Measurements from ENCODE around the gene RAB8A.

Gene RAB8A

GRCh38 chr19:16074488-16075365 lies 37.0 kb upstream of the RAB8A start:
- H3K4me3 ChIP-seq (ENCODE audit: low read length) = no peak overlapping the region

GRCh38 chr19:16075430-16076153 lies 36.1 kb upstream of the RAB8A start:
- no peak for TF ChIP-seq CTCF (conservative IDR thresholded peaks at IDR 0.05; ENCODE audit: low read length)
- no peak for DNase-seq (ENCODE audit: low read depth)
- peak overlapping the region; percentile 72 for H3K4me3 ChIP-seq (ENCODE audit: low read length)

More at GRCh38 chr19:16074488-16075365, 37.0 kb upstream of the RAB8A start:
- TF ChIP-seq CTCF (conservative IDR thresholded peaks at IDR 0.05; ENCODE audit: low read length) = no peak
- no peak for DNase-seq (ENCODE audit: low read depth)

GRCh38 chr19:16076154-16076957 lies 35.3 kb upstream of the RAB8A start, which contains the start of gene TPM4:
TSS of gene TPM4 (plus strand) at chr19:16076495. CDS start at chr19:16076566, 71 bp downstream.
- TF ChIP-seq CTCF (conservative IDR thresholded peaks at IDR 0.05; ENCODE audit: low read length) = no peak
- peak within 1 kb of the TSS; percentile 99 for H3K4me3 ChIP-seq (ENCODE audit: low read length)
- DNase-seq (ENCODE audit: low read depth) = peak; percentile 97

- no peak for TF ChIP-seq CTCF (conservative IDR thresholded peaks at IDR 0.05; ENCODE audit: low read length)
- DNase-seq (ENCODE audit: low read depth) = peak; percentile 49
Observed at GRCh38 chr19:16076958-16077611, 34.6 kb upstream of the RAB8A start.

GRCh38 chr19:16077984-16078758 lies 33.5 kb upstream of the RAB8A start:
- TF ChIP-seq CTCF (conservative IDR thresholded peaks at IDR 0.05; ENCODE audit: low read length) = no peak
- H3K4me3 ChIP-seq (ENCODE audit: low read length) = peak overlapping the region; percentile 99
- DNase-seq (ENCODE audit: low read depth) = peak; percentile 78

More at GRCh38 chr19:16076958-16077611, 34.6 kb upstream of the RAB8A start:
- H3K4me3 ChIP-seq (ENCODE audit: low read length) = peak overlapping the region; percentile 99
